HG02623 (cell line): ENCODE data around the gene CACTIN.
"Not testable (repeated sequence)": the region's sequence is repeated elsewhere in the genome, so short reads cannot be mapped to it uniquely, and the experiment has no call there.

Source experiments
- ATAC-seq: cut with Tn5 transposase; IDR thresholded peaks from one replicate; pipeline ENCODE4 v1.9.1; 2021; ENCODE audit warnings: moderate library complexity; ENCODE audit not compliant: unreplicated experiment

The CACTIN gene

DNA sequence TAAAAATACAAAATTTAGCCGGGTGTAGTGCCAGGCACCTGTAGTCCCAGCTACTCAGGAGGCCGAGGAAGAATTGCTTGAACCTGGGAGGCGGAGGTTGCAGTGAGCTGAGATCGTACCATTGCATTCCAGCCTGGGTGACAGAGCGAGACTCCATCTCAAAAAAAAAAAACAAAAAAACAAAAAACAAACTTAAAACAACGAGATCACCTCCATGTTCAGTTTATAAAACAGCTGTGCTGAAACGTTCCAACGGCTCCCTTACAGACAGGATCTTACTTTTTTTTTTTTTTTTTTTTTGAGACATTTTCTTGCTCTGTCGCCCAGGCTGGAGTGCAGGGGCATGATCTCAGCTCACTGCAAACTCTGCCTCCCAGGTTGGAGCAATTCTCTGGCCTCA is 2.2 kb upstream of the CACTIN start:
- ATAC-seq: not testable (repeated sequence)

DNA sequence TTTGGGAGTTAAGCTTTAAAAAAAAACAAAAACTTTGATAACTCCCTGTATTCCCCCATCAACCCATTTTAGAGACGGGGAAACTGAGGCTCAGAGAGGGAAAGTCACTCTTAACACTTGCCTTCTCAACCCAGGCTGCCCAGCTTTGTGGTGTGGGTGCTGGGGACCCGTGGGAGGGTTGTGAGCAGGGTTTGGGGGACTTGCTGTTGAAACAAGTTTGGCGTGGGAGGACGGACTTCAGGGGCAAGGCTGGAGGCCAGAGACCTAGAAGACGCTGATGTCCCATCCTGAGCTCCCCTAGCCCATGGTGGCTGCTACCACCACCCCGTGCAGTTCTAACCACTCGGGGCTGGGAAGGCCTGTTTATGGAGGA is 747 bp upstream of the CACTIN start:
- ATAC-seq: no peak

DNA sequence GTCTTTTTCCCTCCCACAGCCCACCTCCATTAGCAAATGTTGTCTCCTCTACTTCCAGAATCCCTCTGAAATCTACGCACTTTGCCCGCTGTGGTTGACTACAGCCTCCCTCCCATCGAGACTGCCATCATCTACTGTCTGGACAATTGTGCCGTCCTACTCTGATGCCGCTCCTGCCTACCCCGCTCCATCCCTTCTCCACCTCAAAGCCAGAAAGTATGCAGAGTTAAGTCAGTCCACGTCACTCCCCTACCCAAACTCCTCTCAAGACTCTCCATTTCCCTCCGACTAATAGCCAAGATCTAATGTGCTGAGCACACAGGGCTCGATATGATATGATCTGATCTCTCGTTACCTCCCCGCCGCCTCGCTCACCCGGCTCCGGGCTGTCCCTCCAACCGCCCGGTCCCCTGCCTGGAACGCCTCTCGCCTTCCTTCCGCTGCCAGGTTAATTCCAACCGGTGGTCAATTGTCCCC is 556 bp downstream of the CACTIN start:
- ATAC-seq: no peak

DNA sequence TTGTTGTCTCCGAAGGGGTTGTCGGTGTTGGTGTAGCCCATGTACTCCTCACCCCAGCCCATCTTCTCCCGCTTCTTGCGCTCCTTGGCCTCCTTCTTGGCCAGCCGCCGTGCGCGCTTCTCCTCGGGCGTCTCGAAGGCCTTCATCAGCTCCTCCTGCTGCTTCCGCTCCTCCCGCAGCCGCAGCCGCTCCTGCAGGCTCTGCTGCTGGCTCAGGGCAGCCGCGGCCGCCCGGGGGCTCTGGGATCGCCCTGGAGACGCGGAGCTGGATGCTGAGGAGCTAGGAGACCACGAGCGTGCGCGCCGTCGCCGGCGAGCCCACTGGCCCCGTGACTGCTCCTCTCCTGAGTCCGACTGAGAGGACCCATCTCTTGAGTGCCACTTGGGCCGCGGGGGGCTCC is 2.9 kb downstream of the CACTIN start:
- ATAC-seq: no peak

DNA sequence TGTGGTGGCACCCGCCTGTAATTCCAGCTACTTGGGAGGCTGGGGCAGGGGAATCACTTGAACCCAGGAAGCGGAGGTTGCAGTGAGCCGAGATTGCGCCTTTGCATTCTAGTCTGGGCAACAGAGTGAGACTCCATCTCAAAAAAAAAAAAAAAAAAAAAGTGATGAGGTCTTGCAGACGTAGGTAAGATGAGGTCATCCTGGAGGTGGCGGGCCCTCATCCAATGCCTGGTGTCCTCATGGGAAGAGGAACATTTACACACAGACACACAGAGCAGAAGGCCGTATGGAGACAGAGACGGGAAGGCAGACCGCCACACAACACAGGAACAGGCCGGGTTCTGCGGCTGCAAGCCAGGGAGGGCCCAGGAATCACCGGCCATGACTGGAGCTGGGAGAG is 4.4 kb downstream of the CACTIN start:
- no peak for ATAC-seq

DNA sequence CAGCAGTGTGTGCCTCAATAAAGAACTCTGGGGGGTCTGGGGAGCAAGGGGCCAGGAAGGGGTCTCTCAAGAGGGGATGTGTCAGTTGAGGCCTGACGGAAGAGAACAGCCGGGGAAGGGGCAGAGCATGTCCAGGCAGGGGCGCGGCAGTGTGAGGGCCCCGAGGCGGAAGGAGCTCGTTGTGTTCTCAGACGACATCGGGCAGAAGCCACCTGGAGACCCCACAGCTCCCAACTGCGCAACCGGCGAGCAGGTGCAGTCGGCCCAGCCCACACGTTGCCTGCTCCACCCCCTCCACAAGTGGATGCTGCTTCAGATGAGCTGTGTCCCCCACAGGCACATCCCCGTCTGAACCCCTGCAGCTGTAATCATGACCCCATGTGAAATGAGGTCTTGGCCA is 4.9 kb downstream of the CACTIN start:
- ATAC-seq: no peak

DNA sequence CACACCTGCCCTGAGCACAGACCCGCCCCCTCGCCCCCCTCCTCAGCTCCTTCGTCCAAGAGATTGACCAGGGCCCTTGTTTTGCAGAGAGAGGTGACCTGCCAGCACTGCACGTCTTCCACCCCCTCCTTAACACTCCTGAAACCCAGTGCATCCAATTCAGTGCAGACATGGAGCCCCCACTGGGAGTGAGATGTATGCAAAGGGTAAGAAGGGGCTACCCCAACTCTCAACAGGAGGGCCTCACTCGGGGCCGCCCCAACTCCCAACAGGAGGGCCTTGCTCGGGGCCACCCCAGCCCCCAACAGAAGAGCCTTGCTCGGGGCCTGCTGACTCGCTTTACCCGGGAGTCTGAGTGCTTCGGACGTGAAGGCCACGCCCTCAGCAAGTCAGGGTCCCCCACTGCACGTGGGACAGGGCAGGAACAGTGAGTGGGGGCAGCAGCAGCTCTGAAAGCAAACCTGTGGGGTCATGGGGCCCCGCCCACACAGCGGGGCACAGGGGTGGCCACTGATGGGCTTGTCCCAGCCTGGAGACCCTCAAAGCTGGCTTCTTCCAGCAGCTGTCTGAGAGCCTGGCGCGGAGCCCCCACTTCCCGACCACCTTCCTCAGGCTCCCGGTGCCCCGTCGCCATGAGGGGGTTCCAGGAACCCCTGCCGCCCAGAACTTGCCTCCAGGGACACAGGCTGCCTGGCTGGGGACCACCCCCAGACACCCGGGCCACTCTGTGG is 5.6 kb downstream of the CACTIN start:
- no peak for ATAC-seq

DNA sequence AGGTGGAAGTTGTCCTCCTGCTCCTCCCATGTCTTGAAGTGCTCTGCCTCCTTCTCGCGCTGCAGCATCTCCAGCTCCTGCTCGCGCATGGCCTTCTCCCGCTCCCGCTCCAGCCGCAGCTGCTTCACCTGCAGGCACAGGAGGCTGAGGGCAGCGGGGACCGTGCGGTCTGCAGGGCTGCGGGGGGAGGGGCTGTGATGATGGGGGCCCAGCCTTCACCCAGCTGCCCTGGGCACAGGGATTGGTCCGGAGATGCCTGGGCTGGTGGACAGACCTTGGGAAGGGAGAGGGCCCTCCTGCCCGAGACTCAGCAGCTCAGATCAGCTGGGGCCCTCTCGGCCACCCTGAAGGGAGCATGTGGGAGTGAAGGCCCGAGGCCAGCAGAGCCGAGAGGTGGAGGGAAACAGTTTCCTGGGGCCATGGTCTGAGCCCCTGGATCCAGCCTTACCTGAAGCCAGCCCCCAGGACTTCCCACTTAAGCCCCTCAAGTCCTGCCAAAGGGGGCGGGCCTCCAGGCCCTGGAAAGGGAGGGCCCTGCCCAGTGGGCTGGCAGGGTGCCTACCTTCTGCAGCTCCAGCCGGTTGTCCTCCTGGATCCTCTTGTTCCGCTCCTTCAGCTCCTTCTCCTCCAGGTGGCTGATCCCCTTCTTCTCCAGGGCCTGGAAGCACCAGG is 6.3 kb downstream of the CACTIN start:
- no peak for ATAC-seq

DNA sequence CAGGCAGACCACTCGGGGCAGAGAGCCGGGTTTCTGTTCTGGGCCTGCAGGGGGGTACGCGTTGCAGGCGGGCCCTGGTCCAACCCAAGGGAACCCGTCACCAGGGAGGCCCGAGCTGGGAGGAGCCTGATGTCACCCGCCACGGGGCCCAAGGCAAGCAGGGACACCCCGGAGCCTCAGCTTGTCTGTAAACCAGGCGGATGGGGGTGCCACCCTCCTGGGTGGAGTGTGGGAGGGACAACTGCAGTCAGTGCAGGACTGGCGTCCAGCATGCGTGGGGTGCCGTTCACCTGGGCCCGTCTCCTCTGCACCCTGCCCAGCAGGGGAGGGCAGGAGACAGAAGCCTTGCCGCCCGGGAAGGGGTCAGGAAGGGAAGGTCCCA is 7.0 kb downstream of the CACTIN start:
- no peak for ATAC-seq

DNA sequence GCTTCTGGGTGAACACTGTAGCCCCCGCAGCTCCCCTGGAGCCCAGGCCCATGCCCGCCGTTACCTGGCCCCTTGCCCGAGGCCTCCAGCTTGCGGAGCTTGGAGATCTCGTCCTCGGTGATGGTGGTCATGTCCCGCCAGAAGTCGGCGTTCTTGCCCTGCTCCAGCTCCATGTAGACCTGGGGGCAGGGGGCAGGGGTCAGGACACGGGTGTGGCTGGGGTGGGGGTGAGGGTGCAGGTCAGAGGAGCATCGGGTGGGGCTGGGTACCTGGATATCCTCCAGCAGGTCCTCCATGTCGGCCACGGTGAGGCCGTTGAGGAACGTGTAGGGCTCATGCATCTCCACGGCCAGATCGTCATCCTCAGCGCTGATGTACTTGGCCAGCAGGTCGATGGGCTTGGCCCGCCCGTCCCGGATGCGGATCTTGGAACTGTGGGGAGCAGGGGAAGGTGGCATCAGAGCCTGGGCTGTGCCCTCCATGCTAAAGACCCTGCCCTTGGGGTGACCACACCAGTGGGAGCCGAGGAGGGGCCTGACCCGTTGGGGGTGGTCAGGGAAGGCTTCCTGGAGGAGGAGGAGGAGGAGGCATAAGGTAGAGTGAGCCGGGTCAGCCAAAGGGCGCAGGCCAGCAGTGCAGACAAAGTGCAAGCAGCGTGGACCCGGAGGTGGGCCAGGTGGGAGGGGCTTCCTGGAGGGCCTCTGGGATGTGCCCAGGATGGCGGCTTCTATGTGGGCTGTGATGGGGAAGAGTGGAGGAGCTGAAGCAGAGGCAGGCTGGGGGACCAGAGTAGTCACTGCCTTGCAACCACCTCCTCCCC is 7.6 kb downstream of the CACTIN start:
- no peak for ATAC-seq

DNA sequence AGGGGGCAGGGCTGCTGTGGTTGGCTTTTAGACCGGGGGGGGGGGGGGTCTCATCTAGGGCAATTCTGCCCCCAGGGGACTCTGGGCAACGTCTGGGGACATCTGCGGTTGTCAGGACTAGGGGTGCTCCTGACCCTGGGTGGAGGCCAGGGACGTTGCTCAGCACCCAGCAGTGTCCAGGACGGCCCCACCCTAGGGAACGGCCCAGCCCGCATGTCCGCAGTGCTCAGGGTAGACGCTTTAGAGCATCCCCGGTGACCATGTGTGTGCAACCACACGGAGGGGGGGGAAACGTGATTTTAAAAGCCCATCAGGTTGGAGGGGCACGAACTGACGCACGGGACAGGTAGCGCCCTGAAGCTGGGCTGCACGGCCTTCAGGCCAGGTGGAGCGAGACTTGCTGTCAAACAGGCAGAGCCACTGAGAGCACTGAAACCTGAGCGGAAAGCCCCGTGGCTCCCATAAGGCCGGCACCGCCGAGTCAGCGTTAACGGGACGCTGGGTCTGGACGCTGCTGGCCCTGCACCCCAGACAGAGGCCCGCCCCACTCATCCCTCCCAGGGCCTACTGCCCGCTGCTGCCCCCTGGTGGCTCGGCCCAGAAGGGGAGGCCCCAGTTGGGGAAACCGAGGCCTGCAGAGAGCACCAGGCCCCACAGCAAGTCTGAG is 8.3 kb downstream of the CACTIN start:
- ATAC-seq: no peak

DNA sequence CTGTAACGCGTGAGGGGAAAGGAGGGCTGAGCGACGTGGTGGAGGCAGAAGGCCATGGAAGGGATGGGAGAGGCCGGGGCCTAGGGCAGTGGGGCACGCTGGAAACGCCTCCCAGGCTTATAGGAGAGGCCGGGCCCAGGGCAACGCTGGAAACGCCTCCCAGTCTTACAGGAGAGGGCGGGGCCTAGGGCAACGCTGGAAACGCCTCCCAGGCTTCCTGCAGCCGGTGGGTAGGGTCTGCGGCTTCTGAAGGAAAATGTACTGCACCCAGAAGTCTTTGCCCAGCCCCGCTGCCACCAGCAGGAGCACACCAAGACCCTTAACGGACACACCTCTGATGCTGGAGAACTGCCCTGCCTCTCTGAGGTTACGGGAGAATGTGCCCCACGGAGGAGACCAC is 9.1 kb downstream of the CACTIN start:
- ATAC-seq: no peak

DNA sequence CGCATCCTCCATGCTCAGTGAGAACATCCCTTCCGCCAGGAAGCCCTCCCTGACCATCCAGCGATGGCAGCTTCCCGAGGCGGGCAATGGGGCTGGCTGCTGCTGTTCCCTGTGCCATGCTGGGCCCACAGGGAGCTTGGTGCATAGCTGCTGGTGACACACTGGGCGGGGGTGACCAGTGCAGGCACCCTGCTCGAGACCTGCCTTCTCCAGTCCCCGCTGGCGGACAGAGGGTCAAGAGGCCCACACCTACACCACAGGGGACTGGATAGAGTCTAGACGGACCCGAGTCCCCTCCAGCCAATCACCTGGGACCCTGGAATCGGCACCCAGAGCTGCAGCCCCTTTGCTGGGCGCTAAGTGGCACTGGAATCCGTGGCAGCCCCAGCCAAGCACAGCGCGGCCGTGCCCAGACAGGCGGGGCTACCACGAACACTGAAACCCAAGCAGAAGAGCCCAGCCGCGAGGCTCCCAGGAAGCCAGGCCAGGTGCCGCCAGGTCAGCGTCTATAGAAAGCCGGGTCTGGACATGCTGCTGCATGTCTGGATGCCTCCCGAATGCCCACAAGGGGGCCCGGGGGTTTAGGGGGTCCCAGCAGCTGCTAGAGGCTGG is 11.0 kb downstream of the CACTIN start:
- ATAC-seq: no peak

DNA sequence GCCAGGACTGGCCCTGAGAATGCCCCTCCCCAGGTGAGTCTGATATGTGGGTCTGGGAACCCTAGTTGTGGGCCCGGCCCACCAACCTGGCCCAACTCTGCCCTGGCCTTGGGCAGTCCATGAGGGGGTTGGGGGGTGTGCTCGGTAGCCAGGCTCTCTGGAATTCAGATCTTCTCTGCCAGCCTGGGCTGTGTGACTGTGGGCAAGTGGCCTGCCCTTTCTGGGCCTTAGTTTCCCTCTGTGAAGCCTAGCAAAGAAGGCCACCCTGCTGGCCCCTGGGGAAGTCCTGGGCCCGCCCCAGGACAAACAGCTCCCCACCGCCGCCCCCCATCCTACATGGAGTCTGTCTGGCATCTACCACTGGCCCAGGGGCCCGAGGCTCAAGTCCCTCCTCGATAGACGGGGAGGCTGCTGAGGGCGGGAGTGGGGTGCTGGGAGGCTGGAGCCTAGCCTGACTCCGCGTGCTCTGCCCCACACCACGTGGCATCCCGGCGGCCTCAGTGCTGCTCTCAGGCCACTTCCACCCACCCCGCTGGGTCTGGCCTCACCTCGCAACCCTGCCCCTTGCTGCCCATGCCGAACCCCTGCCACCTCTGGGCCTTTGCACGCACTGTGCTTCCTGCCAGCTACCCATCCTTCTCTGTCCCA is 11.6 kb downstream of the CACTIN start:
- no peak for ATAC-seq

DNA sequence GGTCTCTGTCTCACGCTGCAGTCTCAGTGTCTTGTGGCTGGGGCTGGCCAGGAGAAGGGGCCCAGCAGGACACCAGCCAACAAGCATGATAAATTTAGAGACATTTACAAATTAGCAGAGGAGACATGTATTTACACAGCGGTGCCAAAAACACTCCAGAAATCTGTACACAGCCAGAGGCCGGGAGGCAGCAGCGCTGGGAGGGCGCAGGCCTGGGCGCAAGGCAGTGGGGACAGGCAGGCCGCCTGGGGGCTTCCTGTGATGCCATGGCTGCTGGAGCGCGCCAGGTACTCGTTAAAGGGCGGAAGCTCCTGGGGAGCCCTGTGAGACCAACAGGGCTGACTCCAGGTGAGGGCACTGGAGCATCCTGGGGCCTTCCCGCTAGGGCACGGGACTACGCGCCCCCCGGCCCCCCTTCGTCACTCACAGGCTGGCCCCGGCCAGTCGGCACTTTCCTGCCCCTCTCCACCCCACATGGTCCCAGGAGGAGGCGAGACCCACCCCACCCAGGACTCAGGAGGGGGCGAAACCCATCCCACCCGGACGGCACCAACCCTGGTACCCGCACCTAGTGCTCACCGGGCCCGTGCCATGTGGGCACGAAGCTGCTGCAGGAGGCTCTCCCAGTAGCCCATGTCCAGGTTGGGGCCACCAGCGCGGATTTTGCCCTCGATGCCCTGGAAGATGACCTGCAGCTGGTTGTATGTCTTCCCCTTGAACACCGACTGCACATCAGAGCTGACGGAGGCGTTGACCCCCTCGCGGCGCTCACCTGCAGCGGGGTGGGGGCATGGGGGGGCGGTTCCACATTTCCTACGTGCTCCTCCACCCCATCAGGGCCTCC is 12.6 kb downstream of the CACTIN start:
- ATAC-seq: no peak

DNA sequence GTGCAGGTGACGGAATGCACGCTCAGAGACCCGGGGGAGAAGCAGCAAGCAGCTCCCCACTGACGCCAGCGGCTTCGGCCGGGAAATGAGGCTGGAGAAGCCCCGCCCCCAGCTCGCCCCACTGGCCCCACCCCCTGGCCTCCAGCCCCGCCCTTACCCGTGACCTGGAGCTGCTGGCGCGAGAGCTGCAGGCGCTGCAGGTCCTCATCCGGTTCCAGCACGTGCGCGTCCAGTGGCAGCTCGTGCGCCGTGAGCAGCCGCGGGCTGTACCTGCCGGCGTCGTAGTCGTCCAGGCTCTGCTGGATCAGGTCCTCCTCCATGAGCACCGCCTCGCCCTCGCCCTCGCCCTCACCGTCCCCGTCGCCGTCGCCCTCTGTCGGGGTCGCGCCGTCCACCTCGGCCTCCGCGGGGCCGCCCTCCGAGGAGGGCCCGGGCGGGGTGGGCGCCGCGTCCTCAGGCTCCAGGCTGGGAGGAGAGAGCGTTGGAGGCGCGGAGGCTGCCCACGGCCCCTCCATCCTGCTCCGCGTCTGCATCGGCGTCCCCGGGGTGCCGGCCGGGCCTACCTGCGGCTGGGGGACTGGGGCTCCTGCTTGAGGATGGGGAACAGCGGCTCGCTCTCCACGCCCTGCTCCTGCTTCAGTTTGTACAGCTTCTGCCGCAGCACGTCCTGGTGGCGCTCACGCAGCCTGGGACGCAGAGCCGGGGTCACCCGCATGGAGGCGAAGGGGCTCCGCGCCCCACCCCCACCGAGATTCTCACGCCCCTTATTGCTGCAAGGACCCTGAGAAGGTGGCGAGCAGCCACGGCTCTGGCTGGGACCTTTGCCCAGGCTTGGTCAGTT is 13.5 kb downstream of the CACTIN start:
- ATAC-seq: no peak

DNA sequence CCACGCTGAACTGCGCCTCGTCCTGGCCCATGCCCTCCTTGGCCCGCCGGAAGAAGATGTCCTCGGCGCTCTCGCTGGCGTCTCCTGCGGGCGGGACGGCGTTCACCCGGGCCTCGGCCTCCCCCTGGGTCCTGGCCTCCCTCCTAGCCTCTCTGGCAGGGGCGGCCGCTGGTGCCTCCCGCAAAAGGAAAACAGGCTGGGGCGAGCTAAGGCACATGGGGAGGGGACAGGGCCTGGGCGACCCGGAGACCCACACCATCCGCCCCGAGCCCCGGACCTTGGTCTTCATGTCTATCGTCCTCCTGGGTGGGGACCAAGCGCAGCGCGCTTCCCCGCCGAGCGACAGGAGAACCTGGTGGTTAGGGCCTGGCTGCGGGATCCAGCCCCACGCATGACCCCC is 14.3 kb downstream of the CACTIN start:
- no peak for ATAC-seq

DNA sequence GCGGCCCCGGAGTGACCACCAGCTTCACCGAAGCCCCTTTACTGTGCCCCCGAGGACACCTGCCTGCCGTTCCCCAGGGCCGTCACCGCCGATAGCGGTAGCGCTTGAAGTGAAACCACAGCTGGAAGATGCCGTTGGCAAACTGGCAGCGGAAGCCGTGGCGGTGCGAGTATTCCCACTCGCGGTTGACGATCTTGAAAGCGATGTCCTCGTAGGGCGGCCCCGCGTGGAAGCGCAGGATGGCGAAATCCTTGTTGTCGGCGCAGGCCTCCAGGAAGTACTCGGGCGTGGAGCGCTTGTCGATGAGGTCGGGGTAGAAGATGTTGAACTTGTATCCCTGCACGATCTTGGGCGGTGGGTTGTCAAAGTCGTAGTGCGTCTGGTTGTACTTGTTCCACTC is 14.7 kb downstream of the CACTIN start:
- ATAC-seq: no peak
